ENCODE data around the gene ITGA1.

Gene ITGA1

GRCh38 chr5:52915176-52915875, 127.6 kb downstream of the ITGA1 start:
- ATAC-seq (ENCODE audit: low read depth) (peak; percentile 94), DNase-seq (ENCODE audit: low spot score) (no peak)
- H3K36me3 ChIP-seq (ENCODE audit: low read depth): no peaks in the 10 kb centered on the region
- H3K9me3 ChIP-seq (ENCODE audit: severe bottlenecking): no peaks in the 10 kb centered on the region
- H3K27me3 ChIP-seq (ENCODE audit: insufficient read depth, poor library complexity, severe bottlenecking): no peaks in the 10 kb centered on the region
- peak; percentile 100 for TF ChIP-seq CTCF (IDR thresholded peaks at IDR 0.05; ENCODE audit: poor library complexity, severe bottlenecking)
- no peaks in the 10 kb centered on the region for H3K4me1 ChIP-seq (ENCODE audit: insufficient read depth, poor library complexity, severe bottlenecking)
- H3K4me3 ChIP-seq (ENCODE audit: severe bottlenecking): peak overlapping the region; percentile 27
- H3K27ac ChIP-seq (ENCODE audit: poor library complexity, severe bottlenecking): no peak overlapping the region

- peak; percentile 33; the same call in 1 of the 3 replicates for ATAC-seq (ENCODE audit: low read depth)
- Histone ChIP-seq H3K27me3 (ENCODE audit: insufficient read depth, poor library complexity, severe bottlenecking) (no peaks in the 10 kb centered on the region), H3K4me1 (ENCODE audit: insufficient read depth, poor library complexity, severe bottlenecking) (peaks cover 21% of the 10 kb centered on the region), H3K27ac (ENCODE audit: poor library complexity, severe bottlenecking) (peak overlapping the region; percentile 46), H3K36me3 (ENCODE audit: low read depth) (no peaks in the 10 kb centered on the region), H3K9me3 (ENCODE audit: severe bottlenecking) (no peaks in the 10 kb centered on the region), H3K4me3 (ENCODE audit: severe bottlenecking) (no peak overlapping the region)
- peak; percentile 47 for TF ChIP-seq CTCF (IDR thresholded peaks at IDR 0.05; ENCODE audit: poor library complexity, severe bottlenecking)
- no peak for DNase-seq (ENCODE audit: low spot score)
Measured at GRCh38 chr5:52920929-52921328, 133.2 kb downstream of the ITGA1 start.

- ATAC-seq (ENCODE audit: low read depth) (peak; percentile 97), DNase-seq (ENCODE audit: low spot score) (peak; percentile 95)
- Histone ChIP-seq H3K27me3 (ENCODE audit: insufficient read depth, poor library complexity, severe bottlenecking) (no peaks in the 10 kb centered on the region), H3K4me3 (ENCODE audit: severe bottlenecking) (no peak overlapping the region), H3K4me1 (ENCODE audit: insufficient read depth, poor library complexity, severe bottlenecking) (peaks cover 21% of the 10 kb centered on the region), H3K36me3 (ENCODE audit: low read depth) (no peaks in the 10 kb centered on the region), H3K27ac (ENCODE audit: poor library complexity, severe bottlenecking) (peak overlapping the region; percentile 46), H3K9me3 (ENCODE audit: severe bottlenecking) (no peaks in the 10 kb centered on the region)
- TF ChIP-seq CTCF (IDR thresholded peaks at IDR 0.05; ENCODE audit: poor library complexity, severe bottlenecking): peak; percentile 14
Measured at GRCh38 chr5:52922384-52922783, 134.7 kb downstream of the ITGA1 start.

GRCh38 chr5:52924456-52924855, 136.7 kb downstream of the ITGA1 start:
- Histone ChIP-seq H3K4me1 (ENCODE audit: insufficient read depth, poor library complexity, severe bottlenecking) (peaks cover 21% of the 10 kb centered on the region), H3K36me3 (ENCODE audit: low read depth) (no peaks in the 10 kb centered on the region), H3K4me3 (ENCODE audit: severe bottlenecking) (no peak overlapping the region), H3K27ac (ENCODE audit: poor library complexity, severe bottlenecking) (no peak overlapping the region), H3K27me3 (ENCODE audit: insufficient read depth, poor library complexity, severe bottlenecking) (no peaks in the 10 kb centered on the region), H3K9me3 (ENCODE audit: severe bottlenecking) (no peaks in the 10 kb centered on the region)
- no peak for DNase-seq (ENCODE audit: low spot score)
- no peak for ATAC-seq (ENCODE audit: low read depth)
- no peak for TF ChIP-seq CTCF (IDR thresholded peaks at IDR 0.05; ENCODE audit: poor library complexity, severe bottlenecking)

GRCh38 chr5:52925001-52925400, 137.3 kb downstream of the ITGA1 start:
- DNase-seq (ENCODE audit: low spot score) (no peak), ATAC-seq (ENCODE audit: low read depth) (no peak)
- H3K4me3 ChIP-seq (ENCODE audit: severe bottlenecking): no peak overlapping the region
- no peaks in the 10 kb centered on the region for H3K27me3 ChIP-seq (ENCODE audit: insufficient read depth, poor library complexity, severe bottlenecking)
- peaks cover 21% of the 10 kb centered on the region for H3K4me1 ChIP-seq (ENCODE audit: insufficient read depth, poor library complexity, severe bottlenecking)
- no peak for TF ChIP-seq CTCF (IDR thresholded peaks at IDR 0.05; ENCODE audit: poor library complexity, severe bottlenecking)
- H3K27ac ChIP-seq (ENCODE audit: poor library complexity, severe bottlenecking): no peak overlapping the region
- no peaks in the 10 kb centered on the region for H3K36me3 ChIP-seq (ENCODE audit: low read depth)
- no peaks in the 10 kb centered on the region for H3K9me3 ChIP-seq (ENCODE audit: severe bottlenecking)

Data from RWPE2 (cell line).